Measurements from ENCODE around the gene PTPRN2.

- TF ChIP-seq CTCF (IDR thresholded peaks at IDR 0.05) (no peak), POLR2A (IDR thresholded peaks at IDR 0.05) (no peak)
These were observed 942.7 kb downstream of the PTPRN2 start for GRCh38 chr7:157644946-157645345.

Data from sigmoid colon (tissue), 3 donors.